Esophagus squamous epithelium (tissue), 5 donors: ENCODE results near the gene MED12. TPM values are rescaled to one million over a fixed set of nuclear protein-coding genes. Genes with fewer than 3 reads are reported as not detected.

Experiments
- DNase-seq: peaks from one replicate; lab custom pipeline; 2025; lab: John Stamatoyannopoulos, UW
- H3K27ac ChIP-seq, 4 donors: fragments of 200-600 bp; sonication (generic); one replicate each; pipeline ENCODE4 v1.5.1; 2016 to 2019; ENCODE audit warnings: mild to moderate bottlenecking in 1 of 4
- H3K27me3 ChIP-seq, 4 donors: fragments of 200-600 bp; sonication (generic); 1 replicate in 3 of 4; 2 replicates in 1 of 4; pipeline versions ENCODE4 v1.5.1 to v1.6.0; 2017 to 2021; ENCODE audit warnings: antibody characterized with exemption in 1 of 4
- H3K36me3 ChIP-seq, 3 donors: fragments of 200-600 bp; sonication (generic); one replicate each; pipeline ENCODE4 v1.5.1; 2016 to 2019
- H3K4me1 ChIP-seq, 3 donors: fragments of 200-600 bp; sonication (generic); one replicate each; pipeline ENCODE4 v1.5.1; 2017 to 2019
- H3K4me3 ChIP-seq, 4 donors: fragments of 200-600 bp; sonication (generic); 1 replicate in 3 of 4; 2 replicates in 1 of 4; pipeline ENCODE4 v1.5.1; 2016 to 2019; ENCODE audit warnings: mild to moderate bottlenecking in 2 of 4, moderate library complexity in 1 of 4
- H3K9me3 ChIP-seq, 3 donors: fragments of 200-600 bp; sonication (generic); one replicate each; pipeline ENCODE4 v1.5.1; 2016 to 2019
- CTCF ChIP-seq, 6 experiments: fragments of 450-650 bp in 4 of 6; fragments of 200-600 bp in 2 of 6; sonication (generic) in 2 of 6; IDR thresholded peaks; one replicate each; pipeline ENCODE4 v1.5.1; 2016 to 2019; ENCODE audit warnings: antibody characterized with exemption in 6 of 6, mild to moderate bottlenecking in 4 of 6, moderate library complexity in 4 of 6
- POLR2A ChIP-seq, 4 donors: fragments of 450-650 bp; IDR thresholded peaks; one replicate each; pipeline ENCODE4 v1.6.1; 2017; ENCODE audit warnings: antibody characterized with exemption in 4 of 4, mild to moderate bottlenecking in 4 of 4, moderate library complexity in 3 of 4
- WGBS, 2 donors: methylation state at CpG; one replicate each; pipeline ENCODE4 v1.1.5; 2018; 5-methylcytosine and 5-hydroxymethylcytosine counted together
- intact Hi-C: fragments of 100-400 bp; cut with DNase I; formaldehyde crosslinking; loops from one replicate; pipeline ENCODE4 v1.15.0; 2022
- small RNA-seq, 4 donors: library from RNA; depleted of rRNA; stranded (forward); fragments of <200 nt; gene quantifications; one replicate each; pipeline ENCODE3, GENCODE V24; 2016
- total RNA-seq, 4 donors: library from RNA; depleted of rRNA; stranded (reverse); fragments of >200 nt; gene quantifications; one replicate each; pipeline ENCODE4 v1.1.0, GENCODE V29; 2016
- donor health status: DM: yes; HTN: yes; CAD: no.

Gene MED12
- total RNA-seq, 4 donors from 2014 or later, result 19.9 to 34.0 (median 24.3) TPM

- Histone ChIP-seq H3K27me3 (no peaks in the 10 kb centered on the region), H3K36me3 (no peaks in the 10 kb centered on the region), H3K9me3 (no peaks in the 10 kb centered on the region), H3K27ac (no peak overlapping the region), H3K4me3 (no peak overlapping the region), H3K4me1 (peaks cover 0 to 21% (median 4%) of the 10 kb centered on the region in 3 donors)
- intact Hi-C loops, result no loop called here
- no peak for TF ChIP-seq POLR2A (IDR thresholded peaks at IDR 0.05)
- TF ChIP-seq CTCF (IDR thresholded peaks at IDR 0.05), result no peak
- DNase-seq, result no peak
- WGBS, 2 donors, result 45 to 58% methylated on average over 3 to 4 of the region's 4 CpGs
Measured at GRCh38 chrX:71184803-71185495, 66.6 kb downstream of the MED12 start.

- intact Hi-C loops, result no loop called here
- no peak for TF ChIP-seq CTCF (IDR thresholded peaks at IDR 0.05)
- TF ChIP-seq POLR2A (IDR thresholded peaks at IDR 0.05), result no peak
- Histone ChIP-seq H3K9me3 (no peaks in the 10 kb centered on the region), H3K36me3 (no peaks in the 10 kb centered on the region), H3K4me3 (no peak overlapping the region), H3K4me1 (no peaks in the 10 kb centered on the region), H3K27me3 (no peaks in the 10 kb centered on the region), H3K27ac (no peak overlapping the region)
- no peak for DNase-seq
Measured at GRCh38 chrX:71191248-71191647, 72.9 kb downstream of the MED12 start.

Small RNA genes within 50 kb of the gene (small RNA-seq; reads per million reads assigned to genes)
- 0 reads per million in 4 donors for gene CXorf65

Other genes starting within 250 kb of the MED12 start
- not detected for gene TEX11, start 209.9 kb upstream of the MED12 start, total RNA-seq
- gene SLC7A3, start 187.5 kb upstream of the MED12 start, total RNA-seq, result under 1 TPM in 1 of 4 donors, not detected in 3; 0.56 TPM
- gene SNX12, start 50.3 kb upstream of the MED12 start, total RNA-seq, result 10 to 100 TPM; 39.6 to 54.1 (median 43.7) TPM
- gene FOXO4, start 22.7 kb upstream of the MED12 start, total RNA-seq, result 10 to 100 TPM in 2 of 4 donors, 1 to 10 TPM in 2; 4.8 to 17.7 (median 13.2) TPM
- gene CXorf65, start 11.9 kb upstream of the MED12 start, total RNA-seq, result not detected
- 10 to 100 TPM in 2 of 4 donors, 1 to 10 TPM in 2; 4.3 to 15.5 (median 8.8) TPM for gene IL2RG, start 7.0 kb upstream of the MED12 start, total RNA-seq
- gene NLGN3, start 26.2 kb downstream of the MED12 start, total RNA-seq, result under 1 TPM in 3 of 4 donors, not detected in 1; 0.21 to 0.38 (median 0.23) TPM
- under 1 TPM in 2 of 4 donors, not detected in 2; 0.19 to 0.32 TPM for gene GJB1, start 104.6 kb downstream of the MED12 start, total RNA-seq
- gene ZMYM3, start 135.5 kb downstream of the MED12 start, total RNA-seq, result 10 to 100 TPM in 1 of 4 donors, 1 to 10 TPM in 3; 5.7 to 10.9 (median 8.3) TPM
- gene NONO, start 165.0 kb downstream of the MED12 start, total RNA-seq, result 100 to 1,000 TPM; 126 to 227 (median 187) TPM
- 1 to 10 TPM; 1.9 to 3.9 (median 2.2) TPM for gene ITGB1BP2, start 183.2 kb downstream of the MED12 start, total RNA-seq
- 10 to 100 TPM; 18.6 to 54.2 (median 22.6) TPM for gene TAF1, start 247.8 kb downstream of the MED12 start, total RNA-seq